ENCODE results near the gene ITGA11.

GRCh38 chr15:68325726-68326125 is 106.2 kb downstream of the ITGA11 start:
- TF ChIP-seq, protein P1, sequence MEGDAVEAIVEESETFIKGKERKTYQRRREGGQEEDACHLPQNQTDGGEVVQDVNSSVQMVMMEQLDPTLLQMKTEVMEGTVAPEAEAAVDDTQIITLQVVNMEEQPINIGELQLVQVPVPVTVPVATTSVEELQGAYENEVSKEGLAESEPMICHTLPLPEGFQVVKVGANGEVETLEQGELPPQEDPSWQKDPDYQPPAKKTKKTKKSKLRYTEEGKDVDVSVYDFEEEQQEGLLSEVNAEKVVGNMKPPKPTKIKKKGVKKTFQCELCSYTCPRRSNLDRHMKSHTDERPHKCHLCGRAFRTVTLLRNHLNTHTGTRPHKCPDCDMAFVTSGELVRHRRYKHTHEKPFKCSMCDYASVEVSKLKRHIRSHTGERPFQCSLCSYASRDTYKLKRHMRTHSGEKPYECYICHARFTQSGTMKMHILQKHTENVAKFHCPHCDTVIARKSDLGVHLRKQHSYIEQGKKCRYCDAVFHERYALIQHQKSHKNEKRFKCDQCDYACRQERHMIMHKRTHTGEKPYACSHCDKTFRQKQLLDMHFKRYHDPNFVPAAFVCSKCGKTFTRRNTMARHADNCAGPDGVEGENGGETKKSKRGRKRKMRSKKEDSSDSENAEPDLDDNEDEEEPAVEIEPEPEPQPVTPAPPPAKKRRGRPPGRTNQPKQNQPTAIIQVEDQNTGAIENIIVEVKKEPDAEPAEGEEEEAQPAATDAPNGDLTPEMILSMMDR (IDR thresholded peaks at IDR 0.05) = no peak
- TF ChIP-seq POLR2A (IDR thresholded peaks at IDR 0.05) = no peak

Data from ovary (tissue), 3 donors.